Activated naive CD8-positive, alpha-beta T cell treated with anti-CD3 and anti-CD28 coated beads, Interleukin-2, amount 50 U/mL, for 24 hours (primary cell): ENCODE data around the gene PCDHGA4.
A peak's percentile ranks its signal among the peaks of the same experiment; 100 is the strongest.
"Not testable (repeated sequence)": the region's sequence is repeated elsewhere in the genome, so short reads cannot be mapped to it uniquely, and the experiment has no call there.

Source experiments
- ATAC-seq: fragments of 150-1000 bp; cut with Tn5 transposase; one replicate; pipeline ENCODE4 v1.10.0; 2021
- DNase-seq: peaks from one replicate; pipeline ENCODE4 v3.0.0; 2021
- H3K27ac Mint-ChIP-seq: one replicate; pipeline ENCODE4 v1.8.0; 2021; ENCODE audit warnings: mild to moderate bottlenecking, mixed read lengths
- H3K27me3 Mint-ChIP-seq: one replicate; pipeline ENCODE4 v1.8.0; 2021; ENCODE audit warnings: mixed read lengths
- H3K36me3 Mint-ChIP-seq: one replicate; pipeline ENCODE4 v1.8.0; 2021; ENCODE audit warnings: low read depth, mixed read lengths
- H3K4me1 Mint-ChIP-seq: one replicate; pipeline ENCODE4 v1.8.0; 2021; ENCODE audit warnings: mixed read lengths
- H3K4me3 Mint-ChIP-seq: one replicate; pipeline ENCODE4 v1.8.0; 2021; ENCODE audit warnings: mild to moderate bottlenecking, moderate library complexity, mixed read lengths
- H3K9me3 Mint-ChIP-seq: one replicate; pipeline ENCODE4 v1.8.0; 2021; ENCODE audit warnings: mixed read lengths

PCDHGA4 gene

GRCh38 chr5:141363952-141364660 is 9.3 kb downstream of the PCDHGA4 start, which contains the start of gene PCDHGA5:
Gene PCDHGA5, plus strand, starts transcription at chr5:141364162. Its CDS starts 169 bp downstream, at chr5:141364331.
- Mint-ChIP-seq H3K4me3 (no peak within 1 kb of the TSS), H3K36me3 (peaks cover 38% of the 10 kb centered on the region), H3K4me1 (peaks cover 2% of the 10 kb centered on the region), H3K27ac (no peak within 1 kb of the TSS), H3K9me3 (peaks cover 48% of the 10 kb centered on the region), H3K27me3 (peaks cover 70% of the 10 kb centered on the region)
- DNase-seq (no peak), ATAC-seq (no peak)

- H3K27me3 Mint-ChIP-seq, result peaks cover 75% of the 10 kb centered on the region
Measured at GRCh38 chr5:141366016-141366896, 11.4 kb downstream of the PCDHGA4 start.

GRCh38 chr5:141369994-141370848 is 15.4 kb downstream of the PCDHGA4 start, which contains the start of gene PCDHGB3:
Gene PCDHGB3, plus strand, starts transcription at chr5:141370242. Its CDS starts 153 bp downstream, at chr5:141370395.
- Mint-ChIP-seq H3K4me3 (peak within 1 kb of the TSS; percentile 62), H3K4me1 (peaks cover 2% of the 10 kb centered on the region), H3K27me3 (peaks cover 74% of the 10 kb centered on the region), H3K27ac (no peak within 1 kb of the TSS), H3K36me3 (peaks cover 32% of the 10 kb centered on the region), H3K9me3 (peaks cover 43% of the 10 kb centered on the region)
- DNase-seq (peak; percentile 13), ATAC-seq (peak; percentile 43)

More at GRCh38 chr5:141366016-141366896, 11.4 kb downstream of the PCDHGA4 start:
- no peak for DNase-seq
- Mint-ChIP-seq H3K9me3 (peaks cover 49% of the 10 kb centered on the region), H3K36me3 (peaks cover 34% of the 10 kb centered on the region), H3K4me1 (peaks cover 2% of the 10 kb centered on the region), H3K4me3 (no peak overlapping the region), H3K27ac (no peak overlapping the region)
- no peak for ATAC-seq

- H3K9me3 Mint-ChIP-seq, result peaks cover 45% of the 10 kb centered on the region
- no peak overlapping the region for H3K27ac Mint-ChIP-seq
- peaks cover 70% of the 10 kb centered on the region for H3K27me3 Mint-ChIP-seq
- DNase-seq, result no peak
- H3K4me3 Mint-ChIP-seq, result no peak overlapping the region
- ATAC-seq, result no peak
- peaks cover 30% of the 10 kb centered on the region for H3K36me3 Mint-ChIP-seq
- H3K4me1 Mint-ChIP-seq, result peaks cover 2% of the 10 kb centered on the region
Measured at GRCh38 chr5:141371572-141372475, 17.0 kb downstream of the PCDHGA4 start.

GRCh38 chr5:141373673-141374317 is 19.0 kb downstream of the PCDHGA4 start, which contains the start of gene PCDHGA6:
Gene PCDHGA6, plus strand, starts transcription at chr5:141373891. Its CDS starts 193 bp downstream, at chr5:141374084.
- Mint-ChIP-seq H3K36me3 (peaks cover 33% of the 10 kb centered on the region), H3K27me3 (peaks cover 65% of the 10 kb centered on the region), H3K9me3 (peaks cover 48% of the 10 kb centered on the region), H3K27ac (no peak within 1 kb of the TSS), H3K4me1 (peaks cover 2% of the 10 kb centered on the region), H3K4me3 (no peak within 1 kb of the TSS)
- DNase-seq (no peak), ATAC-seq (no peak)

GRCh38 chr5:141374627-141375026 is 19.8 kb downstream of the PCDHGA4 start:
- Mint-ChIP-seq H3K4me3 (no peak overlapping the region), H3K9me3 (peaks cover 53% of the 10 kb centered on the region), H3K4me1 (peaks cover 2% of the 10 kb centered on the region), H3K36me3 (peaks cover 33% of the 10 kb centered on the region), H3K27ac (no peak overlapping the region), H3K27me3 (peaks cover 66% of the 10 kb centered on the region)
- ATAC-seq, result no peak
- no peak for DNase-seq

GRCh38 chr5:141375444-141376155 is 20.8 kb downstream of the PCDHGA4 start:
- not testable (repeated sequence) for ATAC-seq, H3K4me1 Mint-ChIP-seq, H3K27ac Mint-ChIP-seq, DNase-seq, H3K4me3 Mint-ChIP-seq
- Mint-ChIP-seq H3K27me3 (peaks cover 63% of the 10 kb centered on the region), H3K36me3 (peaks cover 33% of the 10 kb centered on the region), H3K9me3 (peaks cover 52% of the 10 kb centered on the region)

- H3K27ac Mint-ChIP-seq, result no peak within 1 kb of the TSS
- peak within 1 kb of the TSS; percentile 55 for H3K4me3 Mint-ChIP-seq
- H3K4me1 Mint-ChIP-seq, result no peaks in the 10 kb centered on the region
- H3K36me3 Mint-ChIP-seq, result peaks cover 18% of the 10 kb centered on the region
- H3K9me3 Mint-ChIP-seq, result peaks cover 54% of the 10 kb centered on the region
- ATAC-seq (no peak), DNase-seq (no peak)
- H3K27me3 Mint-ChIP-seq, result peaks cover 69% of the 10 kb centered on the region
Measured at GRCh38 chr5:141382469-141383294, 27.9 kb downstream of the PCDHGA4 start, which contains the start of gene PCDHGA7. Gene PCDHGA7, plus strand, starts transcription at chr5:141382742. Its CDS starts 158 bp downstream, at chr5:141382900.

GRCh38 chr5:141383345-141383744 is 28.5 kb downstream of the PCDHGA4 start:
- Mint-ChIP-seq H3K4me1 (no peaks in the 10 kb centered on the region), H3K27me3 (peaks cover 72% of the 10 kb centered on the region), H3K9me3 (peaks cover 55% of the 10 kb centered on the region), H3K36me3 (peaks cover 20% of the 10 kb centered on the region), H3K27ac (no peak overlapping the region), H3K4me3 (no peak overlapping the region)
- ATAC-seq, result no peak
- no peak for DNase-seq

GRCh38 chr5:141384471-141385267 is 29.8 kb downstream of the PCDHGA4 start:
- H3K4me3 Mint-ChIP-seq, result no peak overlapping the region
- H3K9me3 Mint-ChIP-seq, result peaks cover 52% of the 10 kb centered on the region
- H3K27ac Mint-ChIP-seq, result no peak overlapping the region
- peaks cover 73% of the 10 kb centered on the region for H3K27me3 Mint-ChIP-seq
- H3K4me1 Mint-ChIP-seq, result no peaks in the 10 kb centered on the region
- DNase-seq (no peak), ATAC-seq (no peak)
- peaks cover 24% of the 10 kb centered on the region for H3K36me3 Mint-ChIP-seq
